Heart right ventricle (tissue), 16 donors: ENCODE results near the gene E2F7. TPM values are rescaled to one million over a fixed set of nuclear protein-coding genes. Genes with fewer than 3 reads are reported as not detected.

ENCODE experiments used
- ATAC-seq, 8 donors: fragments of 200-7000 bp; cut with Tn5 transposase; one replicate each; pipeline ENCODE4 v1.9.1; 2020; ENCODE audit warnings: mild to moderate bottlenecking in 8 of 8, moderate library complexity in 8 of 8, moderate number of reproducible peaks in 1 of 8
- DNase-seq, 2 donors: peaks; one replicate each; pipeline ENCODE4 v3.0.0-alpha.2; 2020
- H3K27ac ChIP-seq, 10 donors: fragments of 200-600 bp; sonication (generic) in 2 of 10; one replicate each; pipeline versions ENCODE4 v1.5.0 to v1.8.0; 2020 to 2022; ENCODE audit warnings: mild to moderate bottlenecking in 3 of 10
- H3K27me3 ChIP-seq, 7 donors: fragments of 200-600 bp; one replicate each; pipeline ENCODE4 v1.8.0; 2021 to 2022; ENCODE audit warnings: mild to moderate bottlenecking in 2 of 7
- H3K36me3 ChIP-seq, 9 donors: fragments of 200-600 bp; sonication (generic) in 1 of 9; one replicate each; pipeline versions ENCODE4 v1.5.0 to v1.8.0; 2020 to 2022; ENCODE audit warnings: mild to moderate bottlenecking in 2 of 9
- H3K4me1 ChIP-seq, 9 donors: fragments of 200-600 bp; sonication (generic) in 1 of 9; one replicate each; pipeline versions ENCODE4 v1.5.0 to v1.8.0; 2020 to 2022; ENCODE audit warnings: mild to moderate bottlenecking in 4 of 9
- H3K4me3 ChIP-seq, 10 donors: fragments of 200-600 bp; sonication (generic) in 2 of 10; one replicate each; pipeline versions ENCODE4 v1.5.0 to v1.8.0; 2020 to 2022; ENCODE audit warnings: mild to moderate bottlenecking in 7 of 10, moderate library complexity in 2 of 10
- H3K9me3 ChIP-seq, 11 donors: fragments of 200-600 bp in 10 of 11; sonication (generic) in 2 of 11; one replicate each; pipeline versions ENCODE4 v1.5.0 to v1.8.0; 2013 to 2022; ENCODE audit warnings: mild to moderate bottlenecking in 2 of 11, control low read depth in 1 of 11, moderate library complexity in 1 of 11
- CTCF ChIP-seq, 9 donors: fragments of 200-600 bp; sonication (generic) in 2 of 9; IDR thresholded peaks; one replicate each; pipeline versions ENCODE4 v1.5.0 to v1.8.0; 2021 to 2022; ENCODE audit warnings: antibody characterized with exemption in 9 of 9, mild to moderate bottlenecking in 5 of 9, moderate library complexity in 1 of 9
- WGBS, 2 donors: extraction: QIAGEN DNeasy Blood & Tissue Kit; methylation state at CpG; one replicate each; pipeline ENCODE4 v1.1.7; 2013; ENCODE audit warnings: inconsistent platforms in 1 of 2; 5-methylcytosine and 5-hydroxymethylcytosine counted together
- intact Hi-C, 10 donors: fragments of 100-400 bp; cut with DNase I; formaldehyde crosslinking; loops; one replicate each; pipeline versions ENCODE4 v1.11.1 to v1.14.2; 2022
- polyA plus RNA-seq, 2 donors: library from polyadenylated mRNA; stranded (reverse); fragments of 200-250 nt; gene quantifications; one replicate each; pipeline ENCODE4 v1.2.3, GENCODE V29; 2013
- total RNA-seq, 10 donors: library from RNA; stranded (reverse); fragmentation: NEBNext Ultra II Directional in 3 of 10; extraction: Animal tissue kit (Norgen Biotek cat#: 25700) in 3 of 10; gene quantifications; one replicate each; pipeline versions ENCODE4 v1.2.1 to v1.2.4, GENCODE V29; 2021 to 2023
- donor health status: Arrhythmogenic right ventricular cardiomyopathy.
- donor health status: ischemic (EF 13 %, LVEDD 7.1; RV severe dilation, severe dysfunction).
- donor health status: healthy with polysubstance abuse.
- donor health status: DM: no; HTN: yes; CAD: no.
- donor health status: DM: no; HTN: no; CAD: no.
- donor health status: ischemic (EF 25% LVEDD 6.9; RV normal size, moderate dysfunction).
- donor health status: ischemic (EF 25% LVEDD 5.7; RV mildly dilated, moderate dysfunction).
- donor health status: healthy.
- donor health status: DM: yes; HTN: yes; CAD: no.
- donor health status: Ischemic cardiomyopathy.
- donor health status: ischemic (EF 35%, LVEDD 5.7; RV mildly dilated, moderate dysfunction).
- donor health status: nonischemic (EF 11% LVEDD 7.7; RV severe dilation, severe dysfunction).
- donor health status: DM: yes; HTN: yes; CAD: no.
- donor health status: PGD.
- donor health status: ischemic (EF 29% LVEDD 5.4; RV normal size, mild dysfunction).
- donor health status: nonischemic (EF 23%, LVEDD 6.1; RV moderate dilation, normal function).

E2F7 gene
- total and polyA plus RNA-seq, 12 donors, result 0.04 to 1.5 (median 0.28) TPM; not detected in 1

DNA sequence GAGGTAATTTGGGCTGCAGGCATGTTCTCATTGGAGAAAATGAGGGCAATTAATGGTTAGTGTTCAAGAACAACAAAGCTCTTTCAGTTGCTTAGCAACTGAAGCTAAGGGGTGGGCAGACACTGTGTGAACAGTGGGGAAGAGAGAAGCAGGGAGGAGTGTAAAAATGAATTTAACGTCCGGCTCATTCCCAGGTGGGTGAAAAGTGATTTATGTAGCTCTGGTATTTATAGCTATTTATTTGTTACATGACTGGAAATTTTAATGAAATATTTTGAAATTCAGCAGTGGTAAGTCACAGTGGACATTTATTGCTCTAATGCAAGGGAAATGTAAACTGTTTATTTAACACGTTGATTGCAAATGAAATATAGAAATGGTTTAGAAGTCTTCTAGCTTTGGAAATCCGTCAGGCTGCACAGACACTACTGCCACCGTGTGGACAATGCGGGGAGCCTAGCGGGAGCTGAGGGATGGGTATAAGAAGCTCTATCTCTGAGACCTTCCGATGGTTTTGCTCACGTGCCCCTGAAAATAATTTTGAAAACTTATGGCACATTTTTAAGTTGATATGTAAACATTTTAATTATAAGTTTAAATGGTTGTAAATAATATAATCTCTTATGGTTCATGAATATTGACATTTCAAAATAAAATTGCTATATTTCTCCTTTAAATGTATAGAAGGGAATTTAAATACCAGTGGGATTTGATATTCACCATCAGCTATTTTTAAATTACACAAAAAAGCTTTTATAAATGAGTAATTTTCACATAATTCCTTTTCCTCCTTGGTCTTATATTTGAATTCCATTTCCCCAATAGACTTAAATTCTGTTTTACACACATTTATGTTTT lies 54.4 kb downstream of the E2F7 start:
- Histone ChIP-seq H3K36me3 (no peaks in the 10 kb centered on the region), H3K27ac (no peak overlapping the region), H3K4me3 (peak overlapping the region in 2 of 10 donors; percentile 18 to 29), H3K4me1 (peaks cover 0 to 7% (median 0%) of the 10 kb centered on the region in 9 donors), H3K9me3 (no peaks in the 10 kb centered on the region), H3K27me3 (peaks cover 0 to 11% (median 0%) of the 10 kb centered on the region in 7 donors)
- intact Hi-C loops, result loop anchor here in 9 of 10 donors (1.0 to 10.0 kb wide), 8 partner anchors 134 to 390 kb away; partner anchors contain the start of gene CSRP2 (in 1 of the 9)
- WGBS, 2 donors, result 3% methylated on average over 9 of the region's 9 CpGs
- TF ChIP-seq CTCF (IDR thresholded peaks at IDR 0.05), result peak; percentile 84 to 99 (median 95)
- ATAC-seq, result peak in 5 of 8 donors; percentile 46 to 75 (median 70)
- DNase-seq, result peak; percentile 67 to 68

DNA sequence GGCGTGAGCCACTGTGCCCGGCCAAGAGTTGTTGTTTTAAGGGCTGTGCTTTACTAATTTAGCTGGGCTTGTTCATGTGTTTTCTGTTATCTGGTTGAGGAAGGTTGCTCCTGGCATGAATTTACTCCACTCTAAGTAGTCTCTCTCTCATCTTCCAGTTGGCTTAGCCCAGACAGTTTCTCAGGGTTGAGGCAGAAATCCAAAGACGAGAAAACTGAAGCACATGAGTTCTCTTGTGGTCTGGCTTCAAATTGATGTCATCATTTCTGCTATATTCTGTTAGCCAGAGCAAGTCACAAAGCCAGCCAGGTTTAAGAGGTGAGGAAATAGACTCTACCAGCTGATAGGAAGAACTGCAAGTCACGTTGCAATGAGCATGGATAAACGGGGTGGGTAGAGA lies 57.9 kb downstream of the E2F7 start:
- H3K27ac ChIP-seq, result no peak overlapping the region
- no peaks in the 10 kb centered on the region for H3K9me3 ChIP-seq
- no peak overlapping the region for H3K4me3 ChIP-seq
- peaks cover 0 to 7% (median 0%) of the 10 kb centered on the region in 9 donors for H3K4me1 ChIP-seq
- intact Hi-C loops, result loop anchor here in 3 of 10 donors (5.0 to 10.0 kb wide), 2 partner anchors 193 to 385 kb away; no protein-coding TSS in a partner anchor
- 81 to 83% methylated on average over 5 of the region's 5 CpGs for WGBS, 2 donors
- H3K36me3 ChIP-seq, result no peaks in the 10 kb centered on the region
- ATAC-seq, result no peak
- TF ChIP-seq CTCF (IDR thresholded peaks at IDR 0.05), result no peak
- DNase-seq, result no peak
- H3K27me3 ChIP-seq, result peaks cover 0 to 11% (median 0%) of the 10 kb centered on the region in 7 donors

- H3K36me3 ChIP-seq, result no peaks in the 10 kb centered on the region
- H3K27me3 ChIP-seq, result peaks cover 0 to 11% (median 0%) of the 10 kb centered on the region in 7 donors
- peaks cover 0 to 3% (median 0%) of the 10 kb centered on the region in 11 donors for H3K9me3 ChIP-seq
- H3K27ac ChIP-seq, result no peak overlapping the region
- no peak for TF ChIP-seq CTCF (IDR thresholded peaks at IDR 0.05)
- intact Hi-C loops, result loop anchor here in 3 of 10 donors (5.0 to 10.0 kb wide), 2 partner anchors 191 to 383 kb away; no protein-coding TSS in a partner anchor
- H3K4me3 ChIP-seq, result no peak overlapping the region
- DNase-seq (no peak), ATAC-seq (no peak)
- peaks cover 0 to 2% (median 0%) of the 10 kb centered on the region in 9 donors for H3K4me1 ChIP-seq
- 41 to 93% methylated on average over 1 of the region's 1 CpG for WGBS, 2 donors
These were observed 59.7 kb downstream of the E2F7 start for GRCh38 chr12:77005611-77006098.

- DNase-seq (no peak), ATAC-seq (no peak)
- peaks cover 0 to 6% (median 0%) of the 10 kb centered on the region in 7 donors for H3K27me3 ChIP-seq
- 85 to 91% methylated on average over 2 of the region's 2 CpGs for whole genome bisulfite sequencing, 2 donors
- H3K4me1 ChIP-seq, result no peaks in the 10 kb centered on the region
- no peak overlapping the region for H3K4me3 ChIP-seq
- H3K9me3 ChIP-seq, result peaks cover 0 to 3% (median 0%) of the 10 kb centered on the region in 11 donors
- no peaks in the 10 kb centered on the region for H3K36me3 ChIP-seq
- intact Hi-C loops, result loop anchor here in 1 of 10 donors (10.0 kb wide), 1 partner anchor 189 kb away; no protein-coding TSS in a partner anchor
- H3K27ac ChIP-seq, result no peak overlapping the region
- no peak for TF ChIP-seq CTCF (IDR thresholded peaks at IDR 0.05)
These were observed 61.5 kb downstream of the E2F7 start for GRCh38 chr12:77003914-77004313.
